Fibroblast of skin of left biceps (primary cell): ENCODE data around the gene PHPT1.
"Not testable (repeated sequence)": the region's sequence is repeated elsewhere in the genome, so short reads cannot be mapped to it uniquely, and the experiment has no call there.

Experiments used
- DNase-seq, 2 experiments: peaks; one replicate each; pipeline ENCODE4 v3.0.0-alpha.2; 2013; ENCODE audit warnings: low read depth in 2 of 2

The PHPT1 gene

DNA sequence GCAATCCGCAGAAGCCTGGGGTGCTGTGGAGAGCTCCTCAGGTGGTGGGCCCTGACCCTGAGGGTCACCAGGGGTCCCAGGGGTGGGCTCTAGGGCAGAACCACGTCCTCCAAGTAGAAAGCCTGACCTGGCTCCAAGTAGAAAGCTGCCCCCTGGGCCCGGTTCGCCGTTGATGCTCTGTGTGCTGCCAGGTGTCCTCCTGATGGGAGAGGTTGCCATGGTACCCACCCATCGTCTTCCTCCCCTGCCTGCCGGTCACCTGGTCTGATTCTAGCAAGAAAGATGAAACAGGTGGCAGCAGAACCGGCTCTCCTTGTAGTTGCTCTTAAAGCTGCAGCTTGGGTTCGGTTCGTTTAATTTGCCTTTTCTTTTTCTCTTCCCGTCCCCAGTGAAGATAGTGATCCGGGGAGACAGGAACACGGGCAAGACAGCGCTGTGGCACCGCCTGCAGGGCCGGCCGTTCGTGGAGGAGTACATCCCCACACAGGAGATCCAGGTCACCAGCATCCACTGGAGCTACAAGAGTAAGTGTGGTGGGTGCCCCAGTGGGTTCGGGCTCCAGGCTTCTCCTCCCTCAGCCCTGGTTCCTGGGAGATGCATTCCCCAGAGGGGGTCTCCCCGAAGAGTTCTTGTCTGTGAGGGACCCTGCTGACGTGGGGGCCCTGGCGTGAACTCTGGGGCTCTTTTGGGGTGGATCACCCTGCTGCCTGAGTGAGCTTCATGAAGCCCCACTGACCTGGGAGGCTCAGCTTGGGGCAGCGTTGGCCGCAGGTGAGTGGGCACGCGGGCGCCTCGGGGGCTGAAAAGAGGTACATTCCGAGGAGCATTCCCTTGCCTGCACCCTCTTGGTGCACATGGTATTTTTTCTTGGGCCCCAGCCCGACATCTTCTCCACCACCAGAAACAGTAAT is 25.8 kb upstream of the PHPT1 start:
- DNase-seq, result no peak

DNA sequence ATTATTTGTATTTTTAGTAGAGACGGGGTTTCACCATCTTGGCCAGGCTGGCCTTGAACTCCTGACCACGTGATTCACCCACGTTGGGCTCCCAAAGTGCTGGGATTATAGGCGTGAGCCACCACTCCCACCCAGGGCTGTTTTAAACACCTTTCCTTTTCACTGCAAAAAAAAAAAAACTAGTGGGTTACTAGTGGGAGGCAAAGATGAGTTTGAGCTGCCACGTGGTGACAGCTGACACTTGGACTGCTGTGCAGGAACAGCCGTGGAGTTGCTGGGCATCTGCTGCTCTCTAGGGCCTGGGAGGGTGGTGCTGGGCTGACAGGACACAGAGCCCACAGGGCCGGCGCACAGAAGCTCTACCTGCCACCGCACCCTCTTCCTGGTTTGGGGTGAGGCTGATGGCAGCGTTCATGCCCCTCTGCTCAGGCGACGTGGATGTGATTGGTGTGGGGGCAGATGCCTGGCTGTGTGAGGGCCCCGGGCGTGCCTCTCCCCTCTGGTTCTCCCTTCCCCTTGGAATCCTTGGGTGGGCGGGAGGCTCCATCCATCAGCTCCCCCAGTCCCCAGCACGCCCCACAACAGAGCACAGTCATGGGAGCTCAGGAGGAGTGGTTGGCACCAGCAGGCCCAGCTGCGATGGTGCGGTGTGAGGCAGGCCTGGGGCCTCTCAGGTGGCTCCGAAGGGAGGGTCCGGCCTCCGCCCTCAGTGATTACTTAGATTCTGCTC is 24.5 kb upstream of the PHPT1 start:
- no peak for DNase-seq

DNA sequence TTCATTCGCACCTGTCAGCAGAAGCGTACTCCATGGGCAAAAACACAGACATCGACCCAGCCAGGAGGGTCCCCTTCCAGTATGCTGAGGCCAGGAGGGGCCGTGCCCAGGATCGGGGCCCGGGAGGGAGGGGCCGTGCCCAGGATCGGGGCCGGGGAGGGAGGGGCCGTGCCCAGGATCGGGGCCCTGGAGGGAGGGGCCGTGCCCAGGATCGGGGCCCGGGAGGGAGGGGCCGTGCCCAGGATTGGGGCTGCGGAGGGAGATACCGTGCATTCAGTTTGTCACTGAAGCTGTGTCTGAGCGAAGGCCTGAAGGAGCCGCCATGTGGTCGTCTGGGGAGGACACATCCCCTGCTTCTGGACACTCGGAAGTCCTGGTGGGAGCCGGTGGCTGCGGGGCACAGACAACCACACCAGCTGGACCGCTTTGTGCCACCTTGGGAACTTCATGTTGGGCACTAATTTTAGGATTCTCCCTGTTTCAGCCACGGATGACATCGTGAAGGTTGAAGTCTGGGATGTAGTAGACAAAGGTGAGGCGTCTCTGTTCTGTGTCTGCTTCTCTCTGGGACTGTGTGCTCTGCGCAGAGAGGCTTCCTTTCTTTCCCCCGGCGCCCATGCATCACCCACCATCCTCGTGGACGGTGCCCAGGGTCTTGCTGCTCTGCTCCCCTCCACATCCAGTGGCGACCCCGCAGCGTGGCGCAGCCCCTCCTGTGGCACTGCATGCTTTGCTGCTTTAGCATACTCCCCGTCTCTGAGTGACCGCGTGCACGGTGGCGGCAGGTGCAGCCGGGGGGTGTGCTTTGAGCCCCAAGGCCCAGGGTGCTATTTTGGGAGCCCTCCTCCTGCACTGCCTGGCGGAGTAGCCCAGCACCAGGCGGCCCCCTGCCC is 23.7 kb upstream of the PHPT1 start:
- no peak for DNase-seq

DNA sequence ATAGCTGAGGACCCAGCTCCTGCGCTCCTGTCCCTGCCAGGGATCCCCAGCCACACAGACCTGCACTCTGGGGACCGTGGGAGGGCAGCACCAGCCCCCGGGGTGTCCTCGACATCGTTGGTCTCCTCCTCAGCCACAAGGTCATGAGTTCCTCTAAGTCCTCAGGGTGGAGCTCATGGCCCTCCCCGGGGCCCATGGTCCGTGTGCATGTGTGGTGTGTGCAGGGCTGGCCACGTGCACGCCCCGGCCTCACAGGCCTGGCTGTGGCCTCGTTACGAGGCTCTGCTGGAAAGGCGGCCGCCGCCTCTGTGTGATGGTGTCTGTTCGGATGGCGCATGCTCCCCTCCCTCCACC is 23.0 kb upstream of the PHPT1 start:
- no peak for DNase-seq

DNA sequence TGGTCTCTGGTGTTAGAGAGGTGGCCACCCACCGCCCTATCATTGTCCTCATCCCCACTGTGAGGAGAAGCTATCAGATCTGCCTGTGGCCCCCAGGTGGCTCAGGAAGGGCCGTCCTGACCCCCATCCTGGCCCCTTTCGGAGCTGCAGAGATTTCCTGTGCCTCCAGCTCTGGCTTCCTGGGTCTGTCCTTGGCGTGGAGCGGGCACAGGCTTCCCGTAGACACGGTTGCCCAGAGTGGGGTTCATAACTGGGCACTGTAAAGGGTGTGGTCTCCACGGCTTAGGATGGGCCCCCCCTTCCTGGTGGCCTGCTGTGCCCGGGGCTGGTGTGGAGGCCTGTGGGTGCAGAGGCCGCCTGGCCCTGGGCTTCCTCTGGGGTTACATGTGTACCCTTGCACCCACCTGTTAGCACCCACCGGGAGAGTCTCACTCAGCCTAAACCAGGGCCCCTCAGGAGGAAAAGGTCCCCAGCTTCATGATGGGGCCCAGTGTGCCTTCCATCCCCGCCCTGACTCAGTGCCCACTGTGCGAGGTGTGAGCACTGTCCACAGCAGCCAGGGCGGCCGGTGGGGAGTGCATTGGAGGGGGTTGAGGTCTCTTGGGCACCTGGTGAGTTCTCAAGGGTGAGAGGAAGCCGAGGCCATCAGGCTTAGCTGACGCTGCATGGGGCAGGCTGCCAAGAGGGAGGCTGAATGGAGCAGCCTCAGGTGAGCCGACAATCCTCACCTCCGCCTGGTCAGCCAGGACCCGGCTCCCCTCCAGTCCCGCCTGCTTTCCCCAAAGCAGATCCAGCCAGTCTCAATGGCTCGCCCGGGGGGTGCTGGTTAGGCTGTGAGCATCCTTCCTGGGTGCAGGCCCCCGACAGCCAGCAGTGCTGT is 22.3 kb upstream of the PHPT1 start:
- DNase-seq, result no peak

DNA sequence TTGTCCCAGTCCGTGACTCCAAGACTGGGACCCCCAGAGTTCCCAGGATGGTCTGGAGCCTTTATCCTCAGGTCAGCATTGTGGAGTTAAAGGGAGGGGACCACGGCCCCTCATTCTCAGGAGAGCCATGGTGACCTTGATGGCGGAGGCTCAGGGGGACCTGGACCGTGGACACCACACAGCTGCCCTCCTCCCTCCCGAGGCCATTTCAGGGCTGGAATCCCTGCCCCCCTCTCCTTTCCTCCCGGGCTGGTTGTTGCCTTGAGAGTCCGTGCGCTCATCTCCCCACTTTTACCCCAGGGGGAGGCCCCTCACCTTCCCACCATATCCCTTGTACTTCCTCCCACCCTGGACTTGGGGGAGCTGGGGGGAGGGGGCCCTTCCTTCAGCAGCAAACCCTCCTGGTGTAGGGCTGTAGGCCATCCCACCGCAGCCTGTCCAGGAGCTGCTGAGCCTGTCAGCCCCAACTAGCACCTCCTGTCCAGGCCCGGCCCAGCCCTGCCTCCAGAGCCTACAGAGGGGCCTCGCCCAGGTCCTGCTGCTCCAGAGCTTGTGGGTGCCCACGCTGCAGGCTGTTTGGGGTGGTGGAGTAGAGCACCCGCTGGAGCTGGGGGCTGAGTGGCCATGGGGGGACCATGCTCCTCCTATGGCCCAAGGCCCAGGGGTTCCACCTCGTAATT is 21.3 kb upstream of the PHPT1 start:
- DNase-seq, result no peak

DNA sequence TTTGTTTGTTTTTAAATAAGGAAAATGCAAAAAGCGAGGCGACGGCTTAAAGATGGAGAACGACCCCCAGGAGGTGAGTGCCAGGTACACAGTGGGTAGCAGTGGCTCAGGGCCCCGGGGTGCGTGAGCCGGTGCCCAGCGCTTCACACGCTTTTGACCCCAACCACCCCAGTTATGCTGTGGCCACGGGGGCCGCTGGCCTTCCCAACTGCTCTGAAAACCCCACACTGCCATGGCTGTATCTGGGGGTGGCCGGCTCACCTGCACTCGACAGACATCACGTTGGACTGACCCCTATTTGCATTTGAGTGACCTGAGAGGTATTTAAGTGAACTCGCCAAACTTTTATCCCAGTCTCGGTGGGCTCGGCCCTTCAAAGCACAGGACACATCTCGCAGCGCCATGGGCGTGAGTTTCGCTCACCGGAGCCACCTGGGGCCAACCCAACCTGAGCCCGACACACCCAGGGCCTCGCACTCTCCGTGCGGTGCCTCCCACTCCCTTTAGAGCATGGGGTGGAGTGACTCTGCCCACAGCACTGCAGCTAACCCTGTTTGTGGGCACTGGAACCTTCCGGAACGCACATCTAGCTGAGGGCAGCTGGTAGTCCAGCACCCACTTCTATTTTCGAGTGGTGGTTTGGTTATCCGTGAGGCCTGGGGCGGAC is 20.6 kb upstream of the PHPT1 start:
- DNase-seq, result no peak

DNA sequence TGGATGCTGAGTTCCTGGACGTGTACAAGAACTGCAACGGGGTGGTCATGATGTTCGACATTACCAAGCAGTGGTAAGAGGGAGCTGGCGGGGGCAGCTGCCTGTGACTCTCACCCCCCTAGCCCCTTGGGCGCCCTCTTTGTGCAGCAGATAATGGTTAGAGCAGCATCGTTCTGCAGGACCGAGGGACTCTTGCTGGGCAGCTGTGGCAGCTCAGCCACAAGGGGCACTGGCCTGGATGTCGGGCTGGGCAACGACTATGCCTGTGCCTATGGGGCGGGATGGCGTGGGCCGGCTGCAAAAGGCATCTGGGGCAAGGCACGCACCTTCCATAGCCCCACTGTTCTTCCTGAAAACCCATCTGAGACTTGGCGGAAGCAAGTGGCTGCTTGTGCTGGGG is 19.8 kb upstream of the PHPT1 start:
- no peak for DNase-seq

DNA sequence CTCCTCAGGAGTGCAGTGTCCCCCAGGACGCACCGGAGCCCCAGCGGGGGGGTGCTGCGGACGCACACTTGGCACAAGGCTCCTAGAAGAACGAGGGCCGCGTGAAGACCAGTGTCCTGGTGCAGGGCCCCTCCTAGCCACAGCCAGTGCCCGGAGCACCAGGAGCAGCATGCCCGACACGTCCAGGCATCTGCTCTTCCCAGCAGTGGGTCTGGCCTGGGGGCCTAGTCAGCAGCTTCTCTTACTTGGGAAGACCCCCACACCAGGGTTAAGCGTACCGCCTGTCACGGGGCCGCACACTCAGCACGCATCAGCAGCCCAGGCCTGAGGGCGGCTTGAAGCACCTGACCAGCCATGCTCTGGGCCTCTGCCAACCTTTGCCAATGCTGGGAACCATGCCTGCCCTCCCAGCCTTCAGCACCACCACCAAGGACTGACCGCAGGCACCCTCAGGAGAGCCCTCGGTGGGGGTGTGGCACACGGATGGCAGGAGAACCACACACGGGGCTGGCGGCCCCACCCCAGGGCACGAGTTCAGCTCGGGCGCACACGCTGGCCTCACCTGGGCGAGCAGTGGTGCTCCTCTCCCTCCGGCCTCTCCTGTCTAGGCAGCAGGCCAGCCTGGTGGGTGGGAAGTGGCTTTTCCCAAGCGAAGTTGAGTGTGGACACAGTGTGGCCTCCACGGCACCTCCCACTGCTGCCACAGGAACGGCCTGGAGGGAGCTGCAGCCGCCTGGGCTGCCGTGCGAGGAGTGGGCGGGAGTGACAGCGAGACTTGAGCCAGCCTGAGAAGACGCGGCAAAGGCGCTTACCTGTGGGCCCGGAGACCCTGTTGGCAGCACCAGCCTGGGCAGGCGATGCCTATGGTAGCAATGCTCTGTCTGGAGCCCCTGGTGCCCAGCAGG is 19.0 kb upstream of the PHPT1 start:
- DNase-seq, result no peak

DNA sequence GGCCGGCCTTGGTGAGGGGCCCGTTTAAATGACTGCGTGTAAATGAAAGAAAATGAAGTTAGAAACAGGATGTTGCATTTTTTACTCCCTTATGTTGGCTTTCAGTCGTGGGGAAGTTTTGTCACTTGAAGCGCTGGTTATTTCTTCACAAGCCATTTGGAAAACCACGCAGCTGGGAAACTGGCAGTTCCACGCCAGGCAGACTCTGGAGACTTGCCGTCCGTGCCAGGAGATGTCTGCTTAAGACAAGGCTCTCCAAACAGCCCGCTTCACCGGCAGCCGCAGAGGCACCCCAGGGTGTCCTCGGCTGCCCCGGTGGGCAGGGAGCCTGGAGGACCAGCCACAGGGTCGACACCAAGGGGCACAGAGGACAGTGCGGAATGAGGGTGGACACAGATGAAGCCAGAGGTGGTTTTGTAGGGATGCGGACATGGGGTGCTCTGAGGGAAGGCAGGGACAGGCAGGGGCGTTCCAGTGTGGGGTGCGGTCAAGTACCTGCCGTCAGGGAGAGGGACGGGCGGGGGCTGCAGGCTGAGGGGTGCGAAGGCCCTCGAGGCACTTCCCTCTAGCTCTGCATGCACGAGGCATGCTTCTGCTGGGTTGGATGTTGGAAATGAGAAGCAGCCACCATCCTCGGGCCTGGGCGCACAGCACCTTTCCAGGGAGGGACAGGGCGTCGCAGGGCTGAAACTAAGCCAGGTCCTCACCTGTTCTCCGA is 18.0 kb upstream of the PHPT1 start:
- DNase-seq, result no peak

DNA sequence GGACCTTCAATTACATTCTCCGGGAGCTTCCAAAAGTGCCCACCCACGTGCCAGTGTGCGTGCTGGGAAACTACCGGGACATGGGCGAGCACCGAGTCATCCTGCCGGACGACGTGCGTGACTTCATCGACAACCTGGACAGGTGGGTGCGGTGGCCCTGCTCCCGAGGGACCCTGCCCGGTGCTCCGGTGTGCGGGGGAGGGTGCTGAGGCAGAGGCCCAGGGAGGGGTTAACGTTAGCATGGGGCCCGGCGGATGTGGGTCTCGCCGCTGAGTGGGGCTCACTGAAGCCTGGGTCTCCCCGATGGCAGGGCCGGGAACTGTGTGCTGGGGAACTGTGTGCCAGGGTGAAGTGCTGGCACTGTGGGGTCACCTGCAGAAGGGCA is 17.5 kb upstream of the PHPT1 start:
- DNase-seq, result no peak

DNA sequence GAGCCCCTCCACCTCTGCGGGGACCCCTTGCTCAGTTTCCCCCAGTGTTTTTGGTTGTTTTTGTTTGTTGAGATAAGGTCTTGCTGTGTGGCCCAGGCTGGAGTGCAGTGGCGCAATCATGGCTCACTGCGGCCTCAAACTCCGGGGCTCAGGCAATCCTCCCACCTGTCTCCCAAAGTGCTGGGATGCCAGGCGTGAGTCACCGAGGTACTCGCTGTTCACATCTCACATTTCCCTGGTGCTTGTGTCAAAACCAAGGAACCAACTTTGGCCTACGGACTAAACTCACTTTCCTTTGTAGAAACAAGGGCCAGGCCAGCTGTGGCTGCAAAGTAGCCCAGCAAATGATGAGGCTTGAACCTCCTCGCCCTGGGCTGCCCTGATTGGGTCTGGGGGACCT is 16.6 kb upstream of the PHPT1 start:
- no peak for DNase-seq

DNA sequence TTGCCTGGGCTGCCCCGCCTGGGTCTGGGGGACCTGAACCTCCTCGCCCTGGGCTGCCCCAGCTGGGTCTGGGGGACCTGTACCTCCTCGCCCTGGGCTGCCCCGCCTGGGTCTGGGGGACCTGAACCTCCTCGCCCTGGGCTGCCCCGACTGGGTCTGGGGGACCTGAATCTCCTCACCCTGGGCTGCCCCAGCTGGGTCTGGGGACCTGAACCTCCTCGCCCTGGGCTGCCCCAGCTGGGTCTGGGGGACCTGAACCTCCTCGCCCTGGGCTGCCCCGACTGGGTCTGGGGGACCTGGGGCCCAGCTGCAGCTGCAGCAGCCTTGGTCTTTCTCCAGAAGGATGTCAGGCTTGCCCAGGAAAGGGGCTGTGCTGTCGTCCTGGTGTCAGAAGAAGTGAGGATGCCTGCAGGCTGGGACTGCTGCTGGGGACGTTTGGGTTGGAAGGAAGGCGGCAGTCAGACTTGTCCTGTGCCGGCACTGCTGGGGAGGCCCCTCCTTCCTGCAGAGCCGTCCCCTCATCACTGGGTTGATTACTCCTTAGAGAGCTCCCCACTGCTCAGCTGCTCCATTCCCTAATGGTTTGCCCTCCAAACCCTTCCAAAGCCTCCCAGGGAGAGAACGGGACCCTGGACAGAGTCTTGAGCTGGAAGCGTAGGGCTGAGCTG is 15.7 kb upstream of the PHPT1 start:
- not testable (repeated sequence) for DNase-seq

DNA sequence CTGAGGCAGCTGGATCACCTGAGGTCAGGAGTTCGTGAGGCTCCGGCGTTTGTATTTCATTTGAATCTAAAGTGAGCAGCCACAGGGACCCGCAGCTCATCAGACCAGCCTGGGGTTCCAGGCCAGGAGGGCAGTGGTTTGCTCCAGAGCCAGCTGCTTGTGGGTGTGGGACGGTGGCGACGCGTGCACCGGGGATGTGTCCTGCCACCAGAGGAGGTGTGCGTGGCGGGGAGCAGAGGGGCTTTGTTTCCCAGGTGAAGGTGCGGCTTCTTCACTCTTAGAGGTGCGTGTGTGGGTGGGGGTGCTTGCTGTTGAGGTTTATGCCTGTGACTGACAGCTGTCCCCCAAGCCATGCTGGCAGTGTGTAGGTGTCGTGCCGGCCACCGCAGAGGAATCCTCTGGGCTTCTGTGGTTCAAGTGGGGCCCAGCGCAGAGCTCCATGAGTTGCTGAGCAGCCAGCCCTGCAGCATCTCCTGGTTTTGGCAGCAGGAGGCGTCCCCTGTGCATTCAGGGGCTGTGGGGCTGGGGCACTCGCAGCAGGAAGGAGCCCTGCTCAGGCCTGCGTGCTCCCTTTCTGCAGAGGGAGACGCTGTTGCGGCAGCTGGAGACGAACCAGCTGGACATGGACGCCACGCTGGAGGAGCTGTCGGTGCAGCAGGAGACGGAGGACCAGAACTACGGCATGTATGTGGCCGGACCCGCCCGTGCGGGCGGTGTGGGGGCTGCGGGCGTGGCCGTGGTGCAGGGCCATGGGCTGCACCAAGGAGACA is 13.9 kb upstream of the PHPT1 start:
- no peak for DNase-seq

DNA sequence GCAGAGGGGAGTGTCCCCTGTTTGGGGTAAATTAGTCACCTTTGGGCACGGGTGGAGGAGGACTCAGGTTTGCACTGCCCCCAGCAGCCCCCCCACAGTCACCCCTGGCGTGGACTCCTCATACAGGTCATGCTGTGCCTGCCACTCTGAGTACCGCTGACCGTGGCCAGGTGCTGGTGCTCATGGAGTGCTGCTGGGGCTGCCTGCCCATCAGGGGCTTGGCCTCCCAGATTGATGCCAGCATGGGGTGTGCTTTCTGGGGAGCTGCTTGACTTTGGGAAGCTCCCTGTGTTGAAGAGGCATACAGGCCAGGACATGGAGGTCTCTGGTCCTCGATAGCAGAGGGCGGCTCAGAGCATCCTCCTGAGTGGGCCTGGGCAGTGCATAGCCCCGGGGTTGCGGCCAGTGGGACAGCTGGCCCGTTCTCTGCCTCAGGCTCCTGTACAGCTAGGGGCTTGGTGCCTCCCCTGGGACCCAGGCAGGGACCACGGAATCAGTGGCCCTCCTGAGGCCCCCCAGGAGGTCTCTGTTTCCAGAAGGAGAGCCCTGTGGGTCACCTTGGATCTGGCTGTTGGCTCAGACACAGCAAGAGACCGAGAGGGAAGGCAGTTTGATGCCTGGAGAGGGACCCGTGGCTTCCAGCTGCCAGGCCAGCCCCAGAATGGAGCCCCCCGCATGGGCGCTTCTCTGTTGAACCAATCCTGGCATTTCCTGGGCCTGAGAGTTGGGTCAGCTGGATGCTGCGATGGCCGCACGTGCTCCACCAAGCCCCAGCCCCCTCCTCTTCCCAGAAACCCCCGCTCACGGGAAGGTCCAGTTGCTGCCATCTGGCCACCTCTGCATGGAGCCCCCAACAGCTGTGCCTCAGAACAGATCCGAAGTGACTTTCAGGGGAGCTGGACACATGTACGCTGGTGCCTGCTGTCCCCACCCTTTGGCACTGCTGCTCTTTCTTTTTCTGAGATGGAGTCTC is 13.0 kb upstream of the PHPT1 start:
- DNase-seq, result no peak
